NCI-H2107 treated with DMSO at 0.1 percent for 48 hours (cell line): ENCODE measurements around the gene WDR37.
"Not testable (repeated sequence)": the region's sequence is repeated elsewhere in the genome, so short reads cannot be mapped to it uniquely, and the experiment has no call there.

Experiments used
- DNase-seq: peaks from one replicate; lab custom pipeline; 2025; ENCODE audit not compliant: unreplicated experiment; lab: John Stamatoyannopoulos, UW

Gene WDR37

DNA sequence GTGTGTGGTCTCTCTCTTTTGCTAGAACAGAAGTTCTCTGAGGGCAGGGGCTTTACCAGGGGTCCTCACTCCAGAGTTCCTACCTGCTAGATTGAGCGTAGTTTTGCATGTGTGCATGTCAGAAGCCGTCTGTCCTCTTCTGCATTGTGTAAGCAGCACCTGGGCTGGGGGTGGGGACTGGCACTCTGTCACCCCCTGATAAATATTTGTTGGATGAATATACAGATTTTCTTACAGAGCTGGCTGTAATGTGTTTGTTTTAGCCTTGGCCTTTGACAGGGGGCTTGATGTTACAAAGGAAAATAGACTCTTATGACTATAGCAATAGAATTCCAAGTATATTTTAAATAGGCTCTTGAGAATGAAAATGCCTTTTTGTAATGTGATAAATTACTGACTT is 46.6 kb downstream of the WDR37 start:
- DNase-seq: no peak

DNA sequence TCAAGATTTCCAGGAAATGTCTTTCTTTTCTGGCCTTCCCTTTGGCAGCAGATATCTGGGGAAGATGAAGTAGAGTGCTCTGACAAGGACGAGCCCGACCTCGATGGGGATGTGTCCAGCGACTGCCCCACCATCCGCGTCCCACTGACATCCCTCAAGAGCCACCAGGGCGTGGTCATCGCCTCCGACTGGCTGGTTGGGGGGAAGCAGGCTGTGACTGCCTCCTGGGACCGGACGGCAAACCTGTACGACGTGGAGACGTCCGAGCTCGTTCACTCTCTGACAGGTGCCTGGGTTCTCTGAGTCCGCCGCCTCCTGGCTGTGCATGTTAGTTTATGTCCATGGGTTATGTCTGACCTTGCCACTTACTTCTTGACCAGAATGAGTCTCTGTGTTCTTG is 47.4 kb downstream of the WDR37 start:
- DNase-seq: no peak

DNA sequence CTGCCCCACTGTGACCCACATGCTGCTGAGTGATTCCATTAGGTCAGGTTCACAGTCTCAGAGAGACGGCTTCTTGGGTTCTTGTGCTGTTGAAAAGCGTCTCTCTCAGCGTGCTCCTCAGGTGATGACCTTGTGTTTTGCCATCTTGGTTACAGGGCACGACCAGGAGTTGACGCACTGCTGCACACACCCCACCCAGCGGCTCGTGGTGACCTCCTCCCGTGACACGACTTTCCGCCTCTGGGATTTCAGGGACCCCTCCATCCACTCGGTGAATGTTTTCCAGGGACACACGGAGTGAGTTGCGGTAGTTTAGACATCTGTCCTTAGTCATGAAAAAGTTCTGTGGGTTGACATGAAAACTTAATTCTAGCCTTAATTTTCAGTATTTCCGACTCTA is 48.8 kb downstream of the WDR37 start:
- no peak for DNase-seq

DNA sequence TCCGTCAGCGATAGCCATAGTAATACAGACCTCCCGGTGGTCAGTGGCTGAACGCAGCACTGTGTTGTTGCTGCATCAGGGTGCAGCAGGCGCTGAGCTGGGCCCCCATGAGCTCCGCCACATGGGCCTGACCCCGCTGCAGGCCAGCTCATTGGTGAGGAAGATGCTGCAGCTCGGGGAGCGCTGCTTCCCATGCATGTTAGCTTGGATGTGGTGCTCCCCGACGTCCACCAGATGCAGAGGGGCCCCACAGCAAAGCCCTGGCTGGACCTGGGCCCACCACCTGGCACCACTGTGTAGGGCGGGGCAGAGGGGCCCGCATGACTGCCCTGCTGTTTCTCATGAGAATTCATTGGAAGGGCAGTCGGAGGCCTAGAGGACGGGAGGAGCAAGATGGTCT is 50.8 kb downstream of the WDR37 start:
- DNase-seq: no peak

DNA sequence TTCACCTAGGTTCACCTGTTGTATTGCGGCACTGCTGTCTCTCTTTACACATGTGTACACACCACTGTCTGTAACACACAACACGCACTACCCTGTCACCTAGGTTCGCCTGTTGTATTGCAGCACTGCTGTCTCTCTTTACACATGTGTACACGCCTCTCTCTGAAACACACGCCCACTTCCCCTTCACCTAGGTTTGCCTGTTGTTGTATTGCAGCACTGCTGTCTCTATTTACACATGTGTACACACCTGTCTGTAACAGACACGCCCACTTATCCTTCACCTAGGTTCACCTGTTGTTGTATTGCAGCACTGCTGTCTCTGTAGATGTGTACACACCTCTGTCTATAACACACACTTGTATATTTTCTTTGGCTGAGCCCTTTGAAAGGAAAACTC is 51.5 kb downstream of the WDR37 start:
- DNase-seq: no peak

DNA sequence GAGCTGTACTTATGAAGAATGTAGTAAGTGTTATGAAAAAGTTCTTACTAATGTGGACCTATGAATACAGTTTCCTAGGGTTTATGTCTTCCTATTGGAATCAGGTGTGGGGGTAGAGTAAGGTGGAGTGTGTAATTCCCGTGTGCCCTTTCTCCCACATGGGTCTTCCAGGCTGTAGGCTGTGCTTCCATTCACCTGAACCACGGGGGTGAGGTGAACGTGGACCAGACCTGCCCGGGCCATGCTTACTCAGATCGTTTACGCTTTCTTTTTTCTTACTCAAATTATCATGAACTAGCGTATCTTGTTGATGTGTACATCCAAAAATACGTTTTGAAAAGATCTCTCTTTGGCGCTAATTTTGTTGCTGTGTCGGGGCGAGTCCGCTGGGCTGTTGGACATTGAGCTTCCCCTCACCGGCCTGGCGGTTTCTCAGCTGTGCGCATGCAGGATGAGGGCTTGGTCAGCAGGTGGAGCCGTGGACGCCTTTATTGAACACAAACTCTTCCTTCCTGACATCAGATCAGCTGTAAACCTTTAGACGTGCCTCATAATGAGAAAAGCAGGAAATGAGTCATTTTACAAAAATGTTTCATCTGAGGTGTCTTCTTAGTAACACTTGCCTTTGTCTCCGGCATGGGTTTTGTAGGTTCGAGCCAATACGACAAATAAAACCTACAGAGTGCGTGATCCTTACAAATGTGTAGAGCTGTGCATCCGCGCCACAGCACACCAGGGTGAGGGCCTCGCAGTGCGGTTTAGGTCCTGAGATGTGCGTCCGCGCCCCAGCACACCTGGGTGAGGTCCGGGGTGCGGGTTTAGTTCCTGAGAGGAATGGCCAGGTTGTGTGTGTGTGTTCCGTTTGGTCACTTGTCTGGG is 53.8 kb downstream of the WDR37 start:
- DNase-seq: no peak

DNA sequence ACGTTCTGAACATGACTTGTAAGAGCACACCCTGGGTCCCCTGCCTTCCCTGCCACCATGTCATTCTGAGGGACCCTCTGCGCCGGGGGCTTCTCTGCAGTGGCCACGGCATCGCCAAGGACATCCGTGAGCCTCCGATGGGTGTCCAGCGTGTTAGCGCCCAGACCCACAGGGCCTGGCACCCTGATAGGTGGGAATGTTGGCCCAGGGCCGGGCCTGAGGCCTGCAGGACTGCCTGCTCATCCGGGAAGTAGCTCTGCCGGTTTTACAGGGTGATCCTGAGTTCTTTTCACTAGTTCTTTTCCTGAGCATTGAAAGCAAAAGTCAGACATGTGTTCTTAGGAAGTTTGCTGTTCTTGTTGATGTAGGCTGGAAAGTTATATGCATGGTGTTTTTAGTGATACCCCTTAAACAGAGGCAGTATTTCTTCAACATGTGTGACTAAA is 54.5 kb downstream of the WDR37 start:
- DNase-seq: no peak

DNA sequence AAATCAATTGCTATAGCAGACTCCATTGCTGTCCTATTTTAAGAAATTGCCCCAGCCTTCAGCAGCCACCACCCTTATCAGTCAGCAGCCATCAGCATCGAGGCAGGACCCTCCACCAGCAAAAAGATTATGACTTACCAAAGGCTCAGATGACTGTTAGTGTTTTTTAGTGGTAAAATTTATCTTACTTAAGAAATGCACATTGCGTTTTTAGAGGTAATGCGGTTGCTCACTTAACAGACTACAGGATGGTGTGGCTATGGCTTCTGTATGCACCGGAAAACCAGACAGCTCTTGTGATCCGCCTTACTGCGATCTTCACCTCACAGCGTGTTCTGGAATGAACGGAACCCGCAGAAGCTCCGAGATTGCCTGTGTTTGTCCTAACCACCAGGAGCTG is 58.1 kb downstream of the WDR37 start:
- no peak for DNase-seq

DNA sequence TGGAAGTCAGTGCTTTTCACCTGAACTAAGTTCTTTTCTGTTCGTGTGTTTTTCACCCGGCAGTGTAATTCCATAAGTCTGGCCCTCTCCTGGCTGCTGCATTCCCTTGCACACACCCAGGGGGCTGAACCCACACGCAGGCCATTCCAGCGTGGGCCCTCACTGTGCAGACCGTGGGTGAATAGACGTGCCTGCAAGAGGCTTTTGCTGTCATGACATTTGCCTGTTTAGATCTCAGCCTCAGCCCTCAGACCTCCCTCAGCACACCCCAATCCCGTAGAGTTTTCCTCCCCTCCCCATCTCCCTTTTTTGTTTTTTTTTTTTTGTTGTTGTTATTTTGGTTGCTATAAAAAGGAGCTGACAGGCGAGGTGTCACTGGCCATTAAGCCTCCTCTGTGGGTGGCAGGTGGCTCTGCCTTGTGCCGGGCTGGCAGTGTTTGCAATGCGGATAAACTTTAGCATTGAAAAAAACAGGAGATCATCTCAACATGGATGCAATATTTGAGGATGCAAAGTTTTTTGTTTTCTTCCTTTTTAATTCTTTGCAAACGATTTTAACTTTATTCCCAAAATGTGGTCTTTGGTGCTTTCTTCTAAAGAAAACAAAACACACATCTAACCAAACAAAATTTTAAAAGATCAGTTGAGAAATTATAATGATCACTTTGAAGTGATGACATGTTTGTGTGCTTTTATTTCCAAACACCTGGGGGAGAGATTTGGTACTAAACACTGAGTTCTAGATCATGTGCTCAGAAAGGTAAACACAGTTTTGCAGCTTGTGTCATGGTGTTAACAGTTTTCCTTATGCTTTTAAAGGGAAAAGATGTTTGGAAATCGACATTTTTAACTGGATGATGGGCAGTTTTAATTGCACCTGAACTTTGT is 58.8 kb downstream of the WDR37 start:
- DNase-seq: no peak

DNA sequence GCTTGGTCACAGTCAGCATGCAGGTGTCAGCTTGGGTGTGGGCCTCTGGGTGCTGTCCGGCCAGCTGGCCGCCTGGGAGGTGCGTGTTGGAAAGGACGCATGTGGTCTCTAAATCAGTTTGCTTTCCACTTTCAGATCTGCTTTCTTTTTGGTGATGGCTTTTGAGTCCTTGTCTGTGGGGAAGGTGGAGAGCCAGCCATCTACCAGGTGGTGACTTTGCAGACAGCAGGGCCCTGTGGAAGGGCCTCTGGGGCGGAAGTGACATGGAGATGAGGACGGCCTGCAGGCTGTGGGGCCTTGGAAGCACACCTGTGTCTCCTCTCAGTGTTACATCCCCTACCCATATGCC is 59.4 kb downstream of the WDR37 start:
- DNase-seq: no peak

DNA sequence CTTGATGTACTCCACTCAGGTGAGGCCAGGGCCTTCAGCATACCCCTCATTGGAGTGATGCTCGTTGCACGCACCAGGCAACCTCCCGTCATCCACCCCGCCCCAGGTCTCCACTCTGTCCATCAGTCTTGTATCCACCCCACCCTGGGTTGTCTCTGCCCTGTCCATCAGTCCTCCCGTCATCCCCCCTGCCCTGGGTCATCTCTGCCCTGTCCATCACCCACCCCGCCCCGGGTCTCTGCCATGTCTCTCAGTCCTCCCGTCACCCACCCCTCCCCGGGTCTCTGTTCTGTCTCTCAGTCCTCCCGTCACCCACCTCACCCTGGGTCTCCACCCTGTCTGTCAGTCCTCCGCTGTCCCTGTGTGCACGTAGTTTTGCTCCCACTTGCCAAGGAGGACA is 59.9 kb downstream of the WDR37 start:
- DNase-seq: no peak

DNA sequence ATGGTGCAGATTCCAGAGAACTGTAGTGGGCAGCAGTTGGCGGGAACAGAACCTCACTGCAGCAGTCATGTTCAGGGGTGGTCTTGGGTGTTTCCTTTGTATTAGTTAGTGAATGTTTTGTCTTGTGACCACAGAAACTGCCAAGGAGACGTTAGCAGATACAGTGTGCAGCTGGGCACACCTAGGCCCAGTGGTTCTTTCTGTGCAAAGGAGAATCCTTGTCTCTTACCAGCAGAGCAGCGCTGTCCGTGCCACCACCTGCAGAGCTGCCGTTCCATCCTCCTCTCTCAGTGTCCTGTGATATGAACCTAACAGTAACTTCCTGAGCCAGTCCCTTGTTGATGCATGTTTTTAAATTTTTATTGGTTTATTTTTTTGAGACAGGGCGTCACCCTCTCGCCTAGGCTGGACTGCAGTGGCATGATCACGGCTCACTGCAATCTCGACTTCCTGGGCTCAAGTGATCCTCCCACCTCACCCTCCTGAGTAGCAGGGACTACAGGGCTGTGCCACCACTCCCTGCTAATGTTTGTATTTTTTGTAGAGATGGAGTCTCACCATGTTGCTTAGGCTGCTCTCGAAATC is 60.6 kb downstream of the WDR37 start:
- no peak for DNase-seq

DNA sequence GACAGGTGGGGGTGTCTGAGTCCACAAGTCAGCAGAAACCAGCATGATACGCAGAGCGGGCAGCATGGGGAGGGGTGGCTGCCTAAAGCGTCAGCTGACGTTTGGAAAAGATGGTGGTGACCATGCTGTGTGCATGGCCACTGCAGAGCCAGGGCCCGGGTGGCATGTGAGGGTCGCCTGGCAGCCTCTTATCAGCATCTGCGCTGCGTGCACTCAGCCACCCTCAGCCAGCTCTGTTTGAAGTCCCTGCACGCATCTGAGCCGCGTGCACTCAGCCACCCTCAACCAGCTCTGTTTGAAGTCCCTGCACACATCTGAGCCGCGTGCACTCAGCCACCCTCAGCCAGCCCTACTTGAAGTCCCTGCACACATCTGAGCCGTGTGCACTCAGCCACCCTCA is 61.5 kb downstream of the WDR37 start:
- no peak for DNase-seq

DNA sequence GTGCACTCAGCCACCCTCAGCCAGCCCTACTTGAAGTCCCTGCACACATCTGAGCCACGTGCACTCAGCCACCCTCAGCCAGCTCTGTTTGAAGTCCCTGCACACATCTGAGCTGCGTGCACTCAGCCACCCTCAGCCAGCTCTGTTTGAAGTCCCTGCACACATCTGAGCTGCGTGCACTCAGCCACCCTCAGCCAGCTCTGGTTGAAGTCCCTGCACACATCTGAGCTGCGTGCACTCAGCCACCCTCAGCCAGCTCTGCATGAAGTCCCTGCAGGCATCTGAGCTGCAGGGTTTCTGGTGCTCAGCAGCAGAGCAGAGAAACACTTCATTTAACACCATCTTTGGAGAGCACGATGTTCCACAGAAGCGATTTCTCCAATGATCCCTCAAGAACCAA is 62.1 kb downstream of the WDR37 start:
- not testable (repeated sequence) for DNase-seq

DNA sequence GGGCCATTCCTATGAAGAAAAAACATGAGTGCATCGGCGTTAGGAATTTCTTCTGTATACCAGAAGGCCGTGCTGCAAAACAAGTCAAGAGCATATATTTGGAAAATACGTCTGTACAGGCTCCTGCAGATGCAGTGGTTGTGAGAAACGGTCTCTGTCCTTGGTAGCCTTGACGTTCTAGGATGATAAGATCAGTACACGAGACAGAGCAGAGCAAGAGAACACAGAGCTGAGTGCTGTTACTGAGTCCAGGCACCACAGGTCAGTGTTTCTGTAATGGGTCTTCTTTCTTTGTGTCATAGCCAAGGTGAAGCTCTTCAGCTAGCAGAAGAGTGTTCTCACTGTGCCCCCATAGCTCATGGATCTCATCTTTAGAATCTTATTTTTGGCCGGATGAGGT is 62.8 kb downstream of the WDR37 start:
- no peak for DNase-seq

DNA sequence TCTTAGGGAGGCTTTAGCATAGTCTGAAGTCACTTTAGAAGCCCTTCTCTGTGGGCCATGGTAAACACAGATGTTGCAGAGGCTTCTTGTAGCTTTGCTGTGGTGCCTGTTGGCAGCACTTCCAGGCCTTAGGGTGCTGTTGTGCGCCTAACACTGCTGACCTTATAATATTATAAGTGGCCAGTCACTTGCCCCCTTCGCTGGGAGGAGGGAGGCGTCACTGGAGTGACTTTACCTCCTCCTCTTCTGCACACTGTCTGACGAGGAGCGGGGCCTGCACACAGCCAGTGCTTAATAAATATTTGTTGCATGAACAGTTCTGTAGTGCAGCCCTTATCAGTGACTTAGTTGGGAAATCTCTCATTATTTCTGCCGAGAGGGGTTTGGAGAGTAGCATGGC is 63.3 kb downstream of the WDR37 start:
- DNase-seq: no peak

DNA sequence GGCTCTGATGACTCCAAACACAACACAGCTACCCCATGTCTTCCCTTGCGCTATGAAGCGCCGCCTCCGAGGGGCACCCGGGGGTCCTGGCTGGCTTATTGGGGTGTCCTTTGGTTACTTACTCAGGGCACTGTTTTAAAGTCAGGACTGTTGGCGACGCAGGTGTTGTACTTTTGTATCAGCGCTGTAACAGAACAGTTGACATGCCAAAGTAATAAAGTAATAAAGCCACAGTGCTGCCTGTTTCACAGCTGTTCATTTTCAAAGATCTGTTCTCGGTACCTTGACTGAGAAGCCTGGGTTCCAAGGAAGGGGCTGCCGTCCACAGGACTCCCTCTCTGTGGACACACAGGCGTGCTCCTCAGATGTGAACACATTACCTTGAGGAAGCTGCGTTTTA is 64.1 kb downstream of the WDR37 start:
- no peak for DNase-seq

DNA sequence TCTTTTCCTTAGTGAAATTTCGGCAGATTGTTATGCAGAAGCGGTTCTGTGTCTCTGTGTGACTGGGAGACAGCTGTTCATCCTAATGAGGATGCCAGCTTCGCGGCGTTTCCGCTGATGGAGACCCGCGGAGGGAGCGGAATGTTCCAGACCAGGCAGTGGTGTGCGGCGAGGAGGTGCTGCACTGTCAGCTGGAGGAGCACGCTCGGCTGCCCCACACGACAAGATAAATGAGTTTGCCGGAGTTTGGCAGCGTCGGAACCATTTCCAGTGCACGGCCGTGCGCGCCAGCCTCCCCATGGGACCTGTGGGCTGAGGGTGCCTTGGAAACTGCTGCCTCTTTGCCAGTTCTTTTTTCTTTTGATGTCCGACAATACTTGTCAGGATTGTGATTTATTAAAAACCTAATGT is 64.6 kb downstream of the WDR37 start:
- DNase-seq: no peak

DNA sequence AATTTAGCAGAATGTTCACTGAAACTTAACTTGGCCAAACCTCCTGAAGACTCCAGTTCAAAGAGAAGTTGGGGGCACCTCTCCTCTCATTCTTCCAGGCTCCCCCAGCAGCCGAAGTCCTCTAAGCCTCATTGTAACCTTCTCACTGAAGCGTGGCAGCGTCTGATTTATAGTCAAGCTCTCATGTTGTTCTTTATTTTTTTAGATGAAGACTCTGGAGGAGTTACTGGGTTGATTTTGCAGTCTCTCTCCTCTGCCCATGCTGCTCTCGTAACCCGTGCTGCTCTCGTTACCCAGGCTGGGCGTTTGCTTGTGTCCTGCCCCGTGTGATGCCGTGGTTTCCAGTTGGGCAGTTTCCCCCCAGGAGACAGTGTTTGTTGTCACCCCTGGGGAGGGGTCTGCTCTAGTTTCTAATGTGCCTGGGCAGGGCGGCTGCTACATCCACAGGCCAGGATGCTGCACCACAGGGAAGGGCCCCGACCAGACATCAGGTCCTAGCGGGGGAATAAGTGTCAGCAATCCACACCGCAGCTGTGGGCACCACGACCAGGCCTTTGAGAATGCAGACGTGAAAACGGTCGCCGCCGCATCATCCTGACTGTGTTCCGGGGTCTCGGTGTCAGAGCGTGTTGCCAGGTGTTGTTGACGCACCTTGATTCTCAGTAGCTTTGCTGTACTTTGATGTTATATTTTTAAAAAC is 65.2 kb downstream of the WDR37 start:
- no peak for DNase-seq

DNA sequence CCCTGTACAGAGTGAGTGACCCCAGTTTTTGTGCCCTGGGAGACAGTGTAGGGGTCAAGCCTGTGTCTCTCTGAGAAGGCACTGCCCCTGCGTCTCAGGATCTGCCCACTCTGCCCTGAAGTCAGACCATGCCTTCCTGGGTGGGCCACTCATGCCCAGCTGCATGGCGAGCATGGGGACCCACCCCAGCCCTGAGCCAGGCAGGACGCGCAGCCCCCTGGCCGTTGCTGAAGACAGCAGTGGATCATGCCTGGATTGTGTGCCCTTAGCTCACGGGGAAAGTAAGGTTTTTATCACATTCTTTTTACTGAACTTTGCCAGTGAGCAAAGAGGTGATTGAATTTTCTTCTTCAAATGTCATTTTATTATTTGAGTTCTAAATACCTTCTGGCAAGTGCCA is 66.2 kb downstream of the WDR37 start:
- DNase-seq: no peak

DNA sequence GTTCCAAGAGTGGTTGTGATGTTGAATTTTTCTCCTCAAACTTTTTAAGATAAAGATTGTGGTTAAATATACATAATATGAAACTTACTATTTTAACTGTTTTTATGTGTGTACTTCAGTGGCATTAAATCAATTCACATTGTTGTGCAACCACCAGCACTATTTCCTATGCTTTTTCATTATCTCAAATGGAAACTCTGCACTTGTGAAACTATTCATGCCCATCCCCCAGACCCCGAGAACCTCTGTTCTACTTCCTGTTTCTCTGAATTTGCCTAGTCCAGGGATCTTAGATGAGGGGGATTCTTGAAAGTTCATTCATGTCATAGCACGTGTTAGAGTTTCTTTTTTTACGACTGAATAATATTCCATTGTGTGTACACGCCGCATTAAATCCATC is 67.0 kb downstream of the WDR37 start:
- no peak for DNase-seq
